GM21737 (cell line): ENCODE measurements around the gene TOM1L2.

Experiments used
- ATAC-seq: cut with Tn5 transposase; IDR thresholded peaks from one replicate; pipeline ENCODE4 v1.9.1; 2021; ENCODE audit warnings: mild to moderate bottlenecking, moderate library complexity; ENCODE audit not compliant: unreplicated experiment

Gene TOM1L2

GRCh38 chr17:17823433-17824118 lies 148.6 kb downstream of the TOM1L2 start:
- ATAC-seq = peak; percentile 68

- no peak for ATAC-seq
These were observed 149.6 kb downstream of the TOM1L2 start for GRCh38 chr17:17822616-17823015.

- ATAC-seq = no peak
These were observed 150.0 kb downstream of the TOM1L2 start for GRCh38 chr17:17822189-17822588.

- no peak for ATAC-seq
These were observed 151.6 kb downstream of the TOM1L2 start for GRCh38 chr17:17820463-17821158.

- ATAC-seq = no peak
These were observed 152.2 kb downstream of the TOM1L2 start for GRCh38 chr17:17820046-17820445.

GRCh38 chr17:17819561-17819995 lies 152.6 kb downstream of the TOM1L2 start:
- ATAC-seq = peak; percentile 42

- ATAC-seq = no peak
These were observed 153.1 kb downstream of the TOM1L2 start for GRCh38 chr17:17819111-17819510.

GRCh38 chr17:17818088-17818526 lies 154.1 kb downstream of the TOM1L2 start:
- ATAC-seq = no peak

GRCh38 chr17:17817552-17817947 lies 154.7 kb downstream of the TOM1L2 start:
- no peak for ATAC-seq

- no peak for ATAC-seq
These were observed 155.2 kb downstream of the TOM1L2 start for GRCh38 chr17:17816831-17817551.

GRCh38 chr17:17816240-17816814 lies 155.9 kb downstream of the TOM1L2 start:
- no peak for ATAC-seq

GRCh38 chr17:17815436-17816200 lies 156.6 kb downstream of the TOM1L2 start:
- ATAC-seq = no peak

GRCh38 chr17:17815062-17815406 lies 157.2 kb downstream of the TOM1L2 start:
- ATAC-seq = no peak

GRCh38 chr17:17814162-17815061 lies 157.8 kb downstream of the TOM1L2 start:
- ATAC-seq = no peak

GRCh38 chr17:17813725-17814095 lies 158.5 kb downstream of the TOM1L2 start:
- ATAC-seq = no peak

- ATAC-seq = no peak
These were observed 159.0 kb downstream of the TOM1L2 start for GRCh38 chr17:17813055-17813724.

GRCh38 chr17:17812211-17813054 lies 159.8 kb downstream of the TOM1L2 start:
- no peak for ATAC-seq
